GM12892 (cell line): ENCODE results near the gene KCTD17.

Experiments
- DNase-seq: peaks from one replicate; pipeline ENCODE4 v3.0.0; 2011; ENCODE audit not compliant: insufficient read length
- FAIRE-seq: peaks from 2 replicates; lab custom pipeline; 2011; peaks lifted over from hg19 to GRCh38; lab: Jason Lieb, UNC
- POLR2A ChIP-seq: IDR thresholded peaks from 2 replicates; pipeline ENCODE4 v1.6.1; 2011; ENCODE audit warnings: low read depth, low read length, control low read depth
- POLR2AphosphoS5 ChIP-seq: IDR thresholded peaks from 2 replicates; pipeline ENCODE4 v1.6.1; 2011; ENCODE audit warnings: low read depth, low read length, control low read depth
- TAF1 ChIP-seq: IDR thresholded peaks from 2 replicates; pipeline ENCODE4 v1.6.1; 2011; ENCODE audit warnings: low read depth, mild to moderate bottlenecking, control low read depth, low read length, borderline replicate concordance

Gene KCTD17

DNA sequence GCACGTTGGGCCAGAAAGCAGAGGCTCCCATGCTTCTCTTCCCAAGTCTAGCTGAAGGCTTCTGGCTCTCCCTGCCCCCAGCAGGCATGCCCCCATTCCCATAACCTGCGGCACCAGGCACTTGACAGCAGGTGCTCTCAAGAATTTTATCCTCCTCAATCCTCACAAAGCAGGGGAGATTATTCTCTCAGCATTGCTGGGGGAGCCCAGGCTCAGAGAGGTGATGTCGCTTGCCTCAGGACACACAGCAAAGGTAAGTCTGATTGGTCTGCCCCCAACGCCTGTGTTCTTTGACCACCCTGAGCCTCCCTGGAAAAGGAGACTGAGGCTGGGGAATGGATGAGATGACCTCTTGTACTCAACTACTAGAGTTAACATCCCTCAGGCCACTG is 37.1 kb upstream of the KCTD17 start:
- no peak for TF ChIP-seq TAF1
- no peak for TF ChIP-seq POLR2A
- TF ChIP-seq POLR2AphosphoS5 = no peak
- DNase-seq (no peak), FAIRE-seq (no peak)

DNA sequence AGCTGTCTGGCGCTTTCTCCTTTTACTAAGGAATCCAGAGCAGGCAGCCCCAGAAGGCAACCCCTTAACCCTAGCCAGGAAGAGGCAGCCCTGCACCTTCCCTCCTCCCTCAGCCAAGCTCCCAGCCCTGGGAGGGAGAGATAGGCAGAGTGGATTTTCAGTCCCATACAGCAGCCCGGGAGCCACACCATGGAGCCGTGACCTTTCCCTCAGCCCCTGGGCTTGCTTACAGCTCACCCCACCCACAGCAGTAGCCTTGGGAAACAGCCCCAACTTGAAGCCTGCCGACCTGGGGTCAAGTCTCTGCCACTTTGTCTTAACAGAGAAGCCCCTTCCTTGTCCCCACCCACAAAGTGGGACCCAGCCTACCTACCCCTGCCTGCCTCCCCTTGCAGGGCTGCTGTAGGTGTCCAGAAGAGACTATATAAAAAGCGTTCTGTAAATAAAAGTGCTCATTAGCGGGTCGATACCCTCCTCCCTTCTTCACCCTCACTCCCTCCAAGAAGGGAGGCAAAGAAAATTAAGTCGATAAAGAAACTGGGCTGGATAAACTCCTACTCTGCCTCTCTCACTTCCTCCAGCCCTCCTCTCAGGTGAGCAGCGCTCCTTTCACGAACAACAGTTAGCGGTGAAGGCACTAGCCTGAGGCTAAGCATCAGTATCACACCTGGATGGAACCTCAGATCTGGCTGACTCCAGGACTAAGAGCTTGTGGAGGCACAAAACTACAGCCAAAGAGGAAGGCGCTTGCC is 36.5 kb upstream of the KCTD17 start:
- no peak for DNase-seq
- TF ChIP-seq TAF1 (no peak), POLR2AphosphoS5 (no peak), POLR2A (no peak)
- FAIRE-seq = no peak

DNA sequence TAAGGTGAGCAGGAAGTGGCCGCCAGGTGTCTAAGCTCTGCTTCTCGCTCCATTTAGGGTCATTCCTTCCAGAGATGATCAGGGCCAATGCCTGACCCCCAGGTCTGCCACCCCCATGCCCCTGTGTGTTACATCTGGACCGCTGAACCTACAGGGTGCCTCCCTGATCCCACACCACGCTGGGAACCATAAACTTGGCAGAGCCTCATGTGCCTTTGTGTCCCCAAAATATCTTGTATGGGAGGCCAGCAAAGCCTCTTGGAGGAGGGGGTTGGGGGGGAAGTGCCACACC is 36.0 kb upstream of the KCTD17 start:
- no peak for FAIRE-seq
- no peak for TF ChIP-seq POLR2A
- no peak for TF ChIP-seq POLR2AphosphoS5
- TF ChIP-seq TAF1 = no peak

DNA sequence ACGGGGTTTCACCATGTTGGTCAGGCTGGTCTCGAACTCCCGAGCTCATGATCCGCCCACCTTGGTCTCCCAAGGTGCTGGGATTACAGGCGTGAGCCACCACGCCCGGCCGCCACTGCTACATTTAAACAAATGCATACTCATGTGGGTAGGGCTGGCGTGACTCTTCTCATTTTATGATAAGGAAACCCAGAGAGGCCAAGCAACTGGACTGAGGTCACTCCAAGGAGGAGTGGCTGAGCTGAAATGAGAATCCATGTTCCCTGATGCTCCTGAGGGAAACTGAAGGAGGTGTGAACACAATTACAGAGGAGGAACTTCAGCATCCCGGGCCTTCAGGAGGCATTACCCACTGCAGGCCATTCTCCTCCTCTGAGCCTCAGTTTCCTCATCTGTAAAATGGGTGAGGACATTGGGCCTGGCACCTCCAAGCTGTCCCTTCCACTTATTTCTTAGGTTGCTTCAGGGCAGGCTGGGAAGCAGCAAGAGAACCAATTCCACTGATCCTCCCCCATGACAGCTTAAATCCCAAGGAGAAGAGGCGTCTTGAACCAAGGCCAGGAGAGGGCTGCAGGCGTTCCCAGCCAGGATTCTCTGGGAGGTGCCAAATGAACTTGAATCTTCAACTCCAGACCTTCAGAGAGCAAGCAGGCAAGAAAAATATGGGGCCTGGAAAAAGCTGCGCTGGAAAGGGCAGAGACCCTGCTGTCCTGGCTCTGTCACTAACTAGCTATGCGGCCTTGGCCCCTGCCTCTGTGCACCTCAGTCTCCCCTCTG is 35.2 kb upstream of the KCTD17 start:
- DNase-seq (no peak), FAIRE-seq (no peak)
- TF ChIP-seq POLR2A (no peak), POLR2AphosphoS5 (no peak), TAF1 (no peak)

More for the DNA sequence above, 36.0 kb upstream of the KCTD17 start:
- DNase-seq = no peak

DNA sequence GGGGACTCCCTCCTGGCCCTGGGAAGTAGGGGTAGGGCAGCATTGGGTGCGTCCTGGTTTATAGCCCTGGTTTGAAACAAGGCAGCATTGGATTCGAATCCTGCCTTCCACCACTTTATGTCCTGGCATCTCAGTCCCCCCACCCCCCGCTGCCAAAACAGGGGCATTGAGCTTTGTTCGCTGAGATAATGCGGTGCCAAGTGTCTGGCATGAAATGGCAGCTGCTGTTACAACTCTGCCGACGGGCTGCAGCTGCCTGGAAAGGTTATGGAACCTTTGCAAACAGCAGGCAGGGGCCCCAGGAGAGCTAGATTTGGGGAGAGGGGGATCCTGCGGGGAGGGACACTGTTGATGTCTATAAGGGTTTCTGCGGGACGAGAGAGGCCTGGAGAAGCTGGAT is 34.2 kb upstream of the KCTD17 start:
- FAIRE-seq = no peak

DNA sequence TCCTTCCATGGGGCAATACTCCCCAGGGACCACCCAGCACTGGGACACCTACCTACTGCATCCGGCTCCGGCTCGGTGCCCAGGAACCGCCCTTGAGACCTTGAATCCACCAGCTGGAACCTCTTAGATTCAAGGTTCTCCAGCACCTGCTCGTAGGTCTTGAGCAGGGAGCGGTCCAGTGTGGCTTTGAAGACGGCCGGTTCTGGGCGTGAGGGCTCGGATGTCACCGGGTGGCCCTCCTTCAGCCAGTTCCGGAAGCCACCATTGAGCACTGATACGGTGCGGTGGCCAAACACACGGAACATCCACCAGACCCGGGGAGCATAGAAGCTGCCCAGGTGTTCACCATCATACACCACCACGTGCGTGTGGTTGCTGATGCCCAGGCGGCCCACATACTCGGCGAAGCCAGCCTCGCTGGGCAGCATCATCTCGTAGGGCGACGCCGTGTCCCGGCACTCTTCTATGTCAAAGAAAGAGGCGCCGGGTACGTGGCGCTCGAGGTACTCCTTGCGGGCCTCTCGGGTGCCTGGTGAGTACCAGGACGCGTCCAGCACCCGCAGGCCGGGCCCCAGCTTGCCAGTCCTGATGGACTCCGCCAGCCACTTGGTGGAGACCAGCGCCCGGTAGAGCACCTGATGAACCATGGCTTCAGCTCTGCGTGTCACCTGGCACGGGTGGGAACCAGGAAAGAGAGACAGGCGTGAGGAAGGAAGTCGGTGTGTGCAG is 33.3 kb upstream of the KCTD17 start:
- no peak for DNase-seq
- FAIRE-seq = no peak
- TF ChIP-seq POLR2AphosphoS5 = no peak
- TF ChIP-seq POLR2A = no peak
- no peak for TF ChIP-seq TAF1

More for the DNA sequence above, 34.2 kb upstream of the KCTD17 start:
- no peak for DNase-seq
- no peak for TF ChIP-seq POLR2A
- TF ChIP-seq POLR2AphosphoS5 = no peak
- no peak for TF ChIP-seq TAF1

DNA sequence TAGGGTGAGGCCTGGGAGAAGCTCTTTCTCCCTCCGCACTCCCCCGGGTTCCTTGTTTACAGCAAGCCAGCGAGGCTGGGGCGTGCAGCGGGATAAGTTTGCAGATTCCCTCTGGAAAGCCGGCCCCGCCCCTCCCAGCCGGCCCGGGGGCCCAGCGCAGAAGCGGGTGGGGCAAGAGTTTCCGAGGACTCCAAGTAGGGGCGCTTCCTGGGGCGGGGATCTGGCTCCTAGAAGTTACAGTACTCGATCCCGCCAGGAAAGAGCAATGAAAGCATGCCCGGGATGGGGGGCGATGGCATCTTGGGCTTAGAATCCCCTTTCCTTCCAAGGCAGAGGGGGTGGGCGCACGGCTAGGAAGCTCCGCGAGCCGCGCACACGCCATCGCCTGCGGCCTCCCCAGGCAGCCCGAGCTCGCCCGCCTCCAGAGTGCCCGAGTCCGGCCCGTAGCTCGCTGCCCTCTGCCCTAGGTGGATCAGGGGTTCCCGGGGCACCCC is 32.7 kb upstream of the KCTD17 start:
- no peak for TF ChIP-seq POLR2AphosphoS5
- no peak for TF ChIP-seq POLR2A
- no peak for TF ChIP-seq TAF1
- peak; percentile 24 for FAIRE-seq
- DNase-seq = no peak

DNA sequence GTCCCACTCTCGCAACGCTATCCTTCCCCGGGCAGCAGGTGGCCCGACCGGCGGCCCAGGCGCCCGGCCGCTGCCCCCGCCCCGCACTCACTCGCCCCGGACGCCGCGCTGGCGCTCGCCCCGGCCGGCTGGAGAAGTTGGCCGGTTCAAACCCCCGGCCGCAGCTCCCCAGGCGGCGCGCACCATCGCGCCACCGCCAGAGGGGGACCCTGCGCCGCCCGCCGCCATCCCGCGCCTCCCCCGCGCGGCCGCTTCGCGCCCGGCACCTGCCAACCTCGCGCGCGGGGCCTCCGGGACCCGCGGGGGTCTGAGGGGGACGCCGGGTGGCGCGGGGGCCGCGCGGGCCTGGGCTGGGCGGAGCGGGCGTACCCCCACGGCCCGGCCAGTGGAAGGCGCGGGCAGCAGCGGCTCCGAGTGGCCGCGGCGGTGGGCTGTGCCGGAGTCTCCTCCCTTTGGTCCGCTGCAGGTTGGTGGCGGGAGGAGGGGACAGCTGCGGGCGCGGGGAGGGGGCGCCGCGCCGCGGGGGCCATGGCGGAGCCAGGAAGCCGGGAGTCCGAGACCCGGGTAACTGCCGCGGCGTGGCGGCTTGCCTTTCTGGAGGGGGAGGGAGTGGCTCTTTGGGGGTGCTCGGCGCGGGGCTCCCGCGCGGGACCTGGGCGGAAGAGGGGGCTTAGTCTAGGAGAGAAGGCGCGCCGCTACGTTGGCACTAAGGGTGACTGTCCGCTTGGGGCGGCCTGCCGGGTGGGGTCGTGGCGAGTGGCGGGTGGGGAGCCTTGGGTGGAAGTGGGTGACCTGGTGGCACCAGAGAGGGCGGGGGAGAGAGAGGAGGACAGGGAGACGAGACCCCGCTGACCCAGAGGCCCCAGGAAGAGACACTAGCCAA is 32.0 kb upstream of the KCTD17 start, which contains the start of the genes MPST and TST:
Gene MPST, plus strand, starts transcription at position 434 of the 883 bp plus-strand sequence. Its CDS starts 95 bp downstream, at position 529.
Gene TST, minus strand, starts transcription at position 139 of the 883 bp plus-strand sequence. CDS start 715 bp downstream, outside the sequence.
- no peak for TF ChIP-seq POLR2AphosphoS5
- TF ChIP-seq TAF1 = peak; percentile 49; the same call in 1 of the 2 replicates
- peak; percentile 45; the same call in 1 of the 2 replicates for TF ChIP-seq POLR2A

DNA sequence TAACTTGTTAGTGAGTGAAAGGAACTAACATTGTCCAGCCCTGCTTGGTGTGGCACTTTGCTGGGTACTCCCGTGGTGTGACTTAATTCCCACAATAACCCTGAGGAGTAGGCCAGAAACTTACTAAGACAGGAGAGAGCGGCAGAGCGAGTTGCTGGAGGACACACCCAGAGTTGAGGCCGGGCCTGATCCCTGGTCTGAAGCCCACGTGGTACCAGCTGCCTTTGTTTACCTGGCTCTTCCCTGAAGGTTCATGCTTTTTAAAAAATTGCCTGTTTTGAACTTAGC is 31.4 kb upstream of the KCTD17 start:
- TF ChIP-seq POLR2AphosphoS5 = no peak
- TF ChIP-seq POLR2A = no peak
- no peak for TF ChIP-seq TAF1
- DNase-seq (no peak), FAIRE-seq (peak; percentile 80)

More for the DNA sequence above, 32.0 kb upstream of the KCTD17 start, which contains the start of the genes MPST and TST:
- FAIRE-seq (peak; percentile 95), DNase-seq (peak; percentile 69)

DNA sequence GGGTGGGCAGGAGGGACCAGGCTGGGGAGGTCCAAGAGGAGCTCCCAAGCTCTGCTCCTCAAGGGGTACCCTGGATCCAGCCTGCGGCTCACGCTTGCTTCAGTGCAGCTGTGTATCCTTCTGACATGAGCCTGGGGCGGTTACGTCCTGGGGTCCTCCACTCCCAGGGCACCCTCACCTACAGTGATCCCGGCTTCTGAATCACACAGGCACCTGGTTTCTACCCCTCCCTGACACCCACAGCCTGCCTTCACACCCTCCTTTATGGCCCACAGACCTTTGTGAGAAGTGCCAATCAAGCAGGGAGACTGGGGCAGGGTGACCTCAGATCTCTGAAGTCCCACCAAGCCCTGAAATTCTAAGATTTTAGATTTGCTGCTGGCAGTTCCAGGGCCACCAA is 30.5 kb upstream of the KCTD17 start:
- FAIRE-seq (no peak), DNase-seq (no peak)
- TF ChIP-seq TAF1 = no peak
- TF ChIP-seq POLR2A = no peak
- TF ChIP-seq POLR2AphosphoS5 = no peak

DNA sequence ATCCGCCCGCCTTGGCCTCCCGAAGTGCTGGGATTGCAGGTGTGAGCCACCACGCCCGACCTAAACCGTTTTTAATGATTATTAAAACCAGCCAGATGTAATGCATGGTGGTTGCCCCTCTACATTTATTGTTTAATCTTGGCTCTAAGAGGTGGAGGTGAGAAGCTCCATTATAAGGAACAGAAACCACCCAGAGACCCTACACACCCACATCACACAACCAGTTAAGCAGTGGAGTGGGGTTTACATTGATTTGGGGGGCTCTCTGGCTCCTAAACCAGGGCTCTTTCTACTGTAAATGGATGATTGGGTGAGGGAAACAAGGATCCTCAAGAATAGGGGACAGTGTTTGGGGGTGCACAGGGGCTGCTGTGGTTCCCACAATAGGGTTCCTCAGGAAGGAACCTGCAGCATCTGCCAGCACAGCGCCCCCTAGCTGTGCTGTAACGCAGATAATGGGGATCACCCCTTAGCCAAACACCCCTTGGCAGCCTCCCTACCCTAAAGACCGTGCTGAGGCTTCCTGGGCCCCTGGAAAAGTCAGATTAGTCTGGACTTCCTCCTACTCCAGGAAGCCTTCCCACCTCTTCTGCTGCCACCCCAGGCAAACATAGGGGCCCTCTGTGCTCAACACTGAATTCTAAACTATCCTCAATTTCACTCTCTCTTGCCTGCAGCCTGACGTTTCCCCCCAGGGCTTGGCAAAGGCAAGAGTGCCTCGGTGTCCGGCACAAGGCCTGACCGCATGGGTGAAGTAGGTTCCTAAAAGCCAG is 29.6 kb upstream of the KCTD17 start:
- no peak for TF ChIP-seq POLR2A
- no peak for TF ChIP-seq TAF1
- no peak for TF ChIP-seq POLR2AphosphoS5
- peak; percentile 62 for DNase-seq
- FAIRE-seq = peak; percentile 38
